Superior temporal gyrus (tissue), 1 donor: ENCODE results near the gene DPP9.
"Not testable (repeated sequence)": the region's sequence is repeated elsewhere in the genome, so short reads cannot be mapped to it uniquely, and the experiment has no call there.

Source experiments
- DNase-seq: peaks from one replicate; pipeline ENCODE4 v3.0.0-alpha.2; 2016; ENCODE audit errors: extremely low spot score

Gene DPP9

GRCh38 chr19:4740092-4740491, 16.4 kb upstream of the DPP9 start:
- no peak for DNase-seq

DNA sequence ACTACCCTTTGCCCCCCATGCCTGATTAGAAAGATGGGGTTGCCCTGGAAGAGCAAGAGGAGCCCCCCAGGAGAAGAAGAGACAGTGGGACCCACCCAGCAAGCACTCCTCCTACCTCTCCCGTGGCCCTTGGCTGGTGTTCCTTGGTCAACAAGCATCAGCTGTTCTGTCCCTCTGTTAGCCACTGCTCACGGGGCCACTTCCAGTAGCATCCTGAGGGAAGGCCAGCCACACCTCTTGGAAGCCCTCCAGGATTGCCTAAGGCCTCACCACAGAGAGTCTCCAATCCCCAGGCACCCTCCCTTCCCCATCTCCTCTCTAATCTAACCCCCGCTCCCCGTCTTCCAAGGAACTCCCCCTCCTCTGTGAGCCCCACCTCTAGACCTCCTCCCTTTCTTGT, 15.1 kb upstream of the DPP9 start:
- DNase-seq: no peak

- no peak for DNase-seq
Measured at GRCh38 chr19:4737955-4738600, 14.4 kb upstream of the DPP9 start.

- no peak for DNase-seq
Measured at GRCh38 chr19:4733755-4734345, 10.2 kb upstream of the DPP9 start.

GRCh38 chr19:4732680-4733114, 9.1 kb upstream of the DPP9 start:
- peak; percentile 70 for DNase-seq

- DNase-seq: no peak
Measured at GRCh38 chr19:4730740-4731171, 7.1 kb upstream of the DPP9 start.

DNA sequence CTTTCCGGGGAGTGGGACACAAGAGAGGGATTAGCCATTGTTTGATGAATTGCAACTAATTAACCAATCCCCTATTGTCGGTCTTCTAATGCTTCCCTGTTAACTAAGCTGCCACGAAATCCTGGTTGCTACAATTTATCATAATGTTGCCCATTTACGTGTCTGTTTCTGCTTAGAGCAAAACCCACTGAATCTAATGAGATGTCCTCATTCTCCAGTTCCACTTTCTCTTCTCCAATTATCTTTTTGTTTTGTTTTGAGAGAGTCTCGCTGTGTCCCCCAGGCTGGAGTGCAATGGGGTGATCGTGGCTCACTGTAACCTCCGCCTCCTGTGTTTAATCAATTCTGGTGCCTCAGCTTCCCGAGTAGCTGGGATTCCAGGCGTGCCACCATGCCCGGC, 5.2 kb upstream of the DPP9 start:
- no peak for DNase-seq

DNA sequence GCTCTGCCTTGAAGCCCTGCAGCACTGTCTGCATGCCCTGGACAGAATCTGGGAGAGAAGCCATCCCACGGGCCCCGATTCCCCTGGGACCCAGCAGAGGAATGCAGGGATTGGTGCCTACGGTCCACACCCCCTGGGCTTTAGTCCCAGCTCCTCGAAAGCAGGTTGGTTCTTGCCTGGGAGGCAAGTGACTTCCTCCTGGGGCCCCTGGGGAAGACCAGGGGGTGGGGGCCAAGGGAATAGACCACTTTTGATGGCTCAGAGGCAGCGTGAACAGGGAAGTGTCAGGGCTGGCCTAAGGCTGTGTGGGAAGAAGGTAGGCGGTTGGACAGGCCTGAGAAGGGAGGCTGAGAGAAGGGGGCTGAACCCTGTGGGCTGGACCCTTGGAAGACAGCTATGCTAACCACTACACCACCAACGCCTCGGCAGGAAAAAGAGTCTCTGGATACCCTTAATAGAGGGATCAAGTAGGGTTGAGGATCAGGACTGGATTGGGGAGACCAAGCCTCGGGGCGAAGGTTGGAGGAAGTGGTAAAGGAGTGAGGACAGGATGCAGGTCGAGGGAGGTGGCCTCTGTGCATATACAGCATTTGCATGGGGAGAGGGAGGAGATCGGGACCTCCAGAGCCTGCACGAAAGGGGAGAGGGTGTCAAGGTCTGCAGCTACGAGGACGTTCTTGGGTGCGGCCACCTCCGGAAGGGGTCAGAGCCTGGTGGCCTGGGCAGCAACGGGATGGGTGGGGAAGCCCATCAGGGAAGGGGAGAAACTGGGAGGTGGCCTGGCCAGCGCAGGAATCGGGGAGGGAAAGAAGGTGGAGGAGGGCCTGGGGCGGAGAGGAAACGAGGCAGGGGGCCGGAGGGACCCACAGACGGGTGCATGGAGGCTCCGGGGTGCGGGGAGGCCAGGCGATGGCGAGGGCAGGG, 709 bp downstream of the DPP9 start:
- no peak for DNase-seq

- DNase-seq: no peak
Measured at GRCh38 chr19:4721196-4721595, 2.4 kb downstream of the DPP9 start.

DNA sequence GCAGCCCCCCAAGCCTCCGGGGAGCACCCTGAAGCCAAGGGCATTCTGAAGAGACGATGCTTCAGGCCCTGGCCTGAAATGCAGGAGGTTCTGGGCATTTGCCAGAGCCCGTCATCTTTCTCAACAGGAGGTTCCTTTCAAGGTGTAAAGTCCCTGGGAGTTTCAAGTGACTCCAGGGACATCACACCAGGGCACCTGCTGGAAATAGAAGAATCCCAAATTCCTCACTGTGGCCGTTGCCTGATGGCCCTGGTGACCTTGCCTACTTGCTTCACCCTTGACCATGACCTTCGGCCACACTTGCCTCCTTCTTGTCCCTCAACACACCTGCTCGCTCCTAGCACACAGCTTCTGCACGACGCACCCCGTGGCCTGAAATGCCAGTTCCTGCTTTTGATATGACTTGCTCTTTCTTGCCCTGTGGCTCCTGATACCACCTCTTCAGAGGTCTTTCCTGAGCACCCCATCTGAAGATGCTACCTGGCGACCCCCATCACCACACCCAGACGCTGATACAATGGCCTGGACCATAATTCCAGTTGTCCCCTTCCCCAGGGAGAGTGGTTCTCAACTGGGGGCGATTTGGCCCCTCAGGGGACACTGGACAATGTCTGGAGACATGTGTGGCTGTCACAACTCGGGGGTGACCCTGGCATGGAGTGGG, 3.5 kb downstream of the DPP9 start:
- DNase-seq: no peak

- no peak for DNase-seq
Measured at GRCh38 chr19:4719499-4719866, 4.2 kb downstream of the DPP9 start.

GRCh38 chr19:4717966-4718701, 5.5 kb downstream of the DPP9 start:
- no peak for DNase-seq

- DNase-seq: no peak
Measured at GRCh38 chr19:4717191-4717965, 6.3 kb downstream of the DPP9 start.

- DNase-seq: no peak
Measured at GRCh38 chr19:4715529-4716221, 8.0 kb downstream of the DPP9 start.

- not testable (repeated sequence) for DNase-seq
Measured at GRCh38 chr19:4715178-4715528, 8.5 kb downstream of the DPP9 start.

GRCh38 chr19:4714016-4714415, 9.6 kb downstream of the DPP9 start:
- no peak for DNase-seq

DNA sequence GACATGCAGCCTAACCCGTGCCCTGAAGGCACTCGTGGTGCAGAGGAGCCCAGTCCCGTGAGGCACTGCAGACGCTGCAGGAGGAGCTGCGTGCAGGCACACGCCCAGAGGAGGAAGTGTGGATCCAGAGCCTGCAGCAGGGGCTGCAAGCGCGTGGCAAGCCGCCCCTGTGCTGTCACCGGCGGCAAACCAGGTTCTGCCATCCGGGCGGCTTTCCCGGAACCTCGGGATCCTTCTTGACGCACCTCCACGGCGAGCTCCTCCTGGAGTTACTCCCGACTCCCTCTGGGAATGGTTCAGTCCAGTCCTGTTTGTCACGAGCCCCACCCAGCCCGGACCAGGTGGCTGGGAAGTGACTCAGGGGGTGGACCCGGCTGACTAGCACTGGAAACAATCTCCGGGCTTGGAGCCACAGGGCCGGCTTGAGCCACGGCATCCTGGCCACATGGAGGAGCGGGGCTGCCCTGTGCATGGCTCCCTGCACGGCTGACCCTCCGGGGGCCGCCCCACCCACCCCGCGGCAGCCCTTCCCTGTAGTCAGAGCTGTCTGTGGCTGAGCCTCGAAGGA, 10.2 kb downstream of the DPP9 start:
- DNase-seq: no peak

- DNase-seq: no peak
Measured at GRCh38 chr19:4712771-4713170, 10.9 kb downstream of the DPP9 start.

GRCh38 chr19:4711211-4711610, 12.4 kb downstream of the DPP9 start:
- no peak for DNase-seq

DNA sequence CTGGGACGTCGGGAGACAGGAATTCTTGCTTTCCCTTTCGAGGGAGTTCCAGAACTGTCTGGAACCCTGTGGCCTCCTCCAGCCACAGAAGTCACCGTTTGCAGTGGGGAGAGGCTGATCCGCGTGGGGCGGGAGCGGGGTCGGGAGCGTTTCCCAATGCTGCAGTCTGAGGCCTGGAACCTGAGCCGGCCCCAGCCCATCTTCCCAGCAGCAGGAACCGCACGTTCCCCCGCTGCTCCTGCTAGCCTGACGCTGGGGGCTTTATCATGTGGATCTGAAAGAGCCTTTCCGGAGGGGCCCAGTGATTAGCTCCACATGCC, 13.4 kb downstream of the DPP9 start:
- no peak for DNase-seq
